Adrenal gland (tissue), 12 donors: ENCODE measurements around the gene ITM2A. TPM values are rescaled to one million over a fixed set of nuclear protein-coding genes. Genes with fewer than 3 reads are reported as not detected.
A peak's percentile ranks its signal among the peaks of the same experiment; 100 is the strongest.

ENCODE experiments used
- DNase-seq, 7 donors: peaks; one replicate each; pipeline ENCODE4 v3.0.0-alpha.2; 2019 to 2020
- H3K27ac ChIP-seq, 5 donors: fragments of 200-600 bp; sonication (generic) in 4 of 5; 1 replicate in 3 of 5; 2 replicates in 2 of 5; pipeline versions ENCODE4 v1.5.1 to v1.8.0; 2016 to 2020; ENCODE audit warnings: mild to moderate bottlenecking in 1 of 5
- H3K27me3 ChIP-seq: fragments of 200-600 bp; 2 replicates; pipeline ENCODE4 v1.8.0; 2021
- H3K36me3 ChIP-seq, 2 donors: fragments of 200-600 bp; replicated peaks in 1 of 2; 1 replicate in 1 of 2; 2 replicates in 1 of 2; pipeline versions ENCODE4 v1.5.1 to v1.8.0; 2018 to 2022
- H3K4me1 ChIP-seq, 2 donors: fragments of 200-600 bp; replicated peaks in 1 of 2; 1 replicate in 1 of 2; 2 replicates in 1 of 2; pipeline versions ENCODE4 v1.5.1 to v1.8.0; 2018 to 2021
- H3K4me3 ChIP-seq, 4 donors: fragments of 200-600 bp; sonication (generic) in 3 of 4; one replicate each; pipeline ENCODE4 v1.5.1; 2016 to 2018
- H3K9me3 ChIP-seq, 3 donors: fragments of 200-600 bp; sonication (generic) in 1 of 3; replicated peaks in 1 of 3; 1 replicate in 2 of 3; 2 replicates in 1 of 3; pipeline versions ENCODE4 v1.5.1 to v1.8.0; 2016 to 2021
- CTCF ChIP-seq, 6 experiments: fragments of 450-650 bp in 4 of 6; fragments of 200-600 bp in 2 of 6; sonication (generic) in 1 of 6; IDR thresholded peaks; 1 replicate in 5 of 6; 2 replicates in 1 of 6; pipeline versions ENCODE4 v1.5.1 to v1.8.0; 2016 to 2021; ENCODE audit warnings: antibody characterized with exemption in 6 of 6, mild to moderate bottlenecking in 2 of 6, moderate library complexity in 1 of 6
- POLR2A ChIP-seq, 2 donors: fragments of 450-650 bp; IDR thresholded peaks; one replicate each; pipeline ENCODE4 v1.6.1; 2017; ENCODE audit warnings: antibody characterized with exemption in 2 of 2, mild to moderate bottlenecking in 2 of 2, moderate library complexity in 1 of 2
- WGBS, 4 donors: extraction: QIAGEN DNeasy Blood & Tissue Kit in 2 of 4; methylation state at CpG; one replicate each; pipeline versions ENCODE4 v1.1.5 to v1.1.7; 2013 to 2017; 5-methylcytosine and 5-hydroxymethylcytosine counted together
- intact Hi-C, 2 donors: fragments of 100-400 bp; cut with DNase I; formaldehyde crosslinking; loops; one replicate each; pipeline versions ENCODE4 v1.14.1 to v1.15.0; 2022 to 2023
- polyA plus RNA-seq, 3 donors: library from polyadenylated mRNA; stranded (reverse); fragments of 200-250 nt in 2 of 3; fragments of 350-450 nt in 1 of 3; fragmentation: Illumina TruSeq in 1 of 3; extraction: RNeasy Lipid Tissue Mini Kit (QIAGEN cat#74804) in 1 of 3; gene quantifications; one replicate each; pipeline ENCODE4 v1.2.3, GENCODE V29; 2013 to 2014
- total RNA-seq, 9 donors: library from RNA; depleted of rRNA in 4 of 9; stranded (reverse); fragments of >200 nt in 4 of 9; fragments of 120-200 nt in 1 of 9; fragmentation: NEBNext Ultra II Directional in 1 of 9; extraction: Animal tissue kit (Norgen Biotek cat#: 25700) in 1 of 9; gene quantifications; one replicate each; pipeline versions ENCODE4 v1.1.0 to v1.2.4, GENCODE V29; 2013 to 2023
- donor health status: healthy with polysubstance abuse.
- donor health status: Bipolar disorder and iron deficiency.
- donor health status: DM: yes; HTN: yes; CAD: no.
- donor health status: DM: no; HTN: no; CAD: no.
- donor health status: DM: no; HTN: no; CAD: no.
- donor health status: DM: yes; HTN: yes; CAD: no.

Gene ITM2A
- total and polyA plus RNA-seq, 12 donors: 5.7 to 23.1 (median 11.8) TPM

GRCh38 chrX:79368441-79368840, 1.3 kb upstream of the ITM2A start:
- Histone ChIP-seq H3K36me3 (no peaks in the 10 kb centered on the region), H3K27ac (no peak overlapping the region), H3K4me3 (no peak overlapping the region), H3K9me3 (no peaks in the 10 kb centered on the region), H3K27me3 (peaks cover 26% of the 10 kb centered on the region), H3K4me1 (no peaks in the 10 kb centered on the region)
- no peak for DNase-seq
- intact Hi-C loops: no loop called here
- no peak for TF ChIP-seq CTCF (IDR thresholded peaks at IDR 0.05)
- no peak for TF ChIP-seq POLR2A (IDR thresholded peaks at IDR 0.05)
- 67 to 81% (median 70%) methylated on average over 6 of the region's 6 CpGs for WGBS, 4 donors

DNA sequence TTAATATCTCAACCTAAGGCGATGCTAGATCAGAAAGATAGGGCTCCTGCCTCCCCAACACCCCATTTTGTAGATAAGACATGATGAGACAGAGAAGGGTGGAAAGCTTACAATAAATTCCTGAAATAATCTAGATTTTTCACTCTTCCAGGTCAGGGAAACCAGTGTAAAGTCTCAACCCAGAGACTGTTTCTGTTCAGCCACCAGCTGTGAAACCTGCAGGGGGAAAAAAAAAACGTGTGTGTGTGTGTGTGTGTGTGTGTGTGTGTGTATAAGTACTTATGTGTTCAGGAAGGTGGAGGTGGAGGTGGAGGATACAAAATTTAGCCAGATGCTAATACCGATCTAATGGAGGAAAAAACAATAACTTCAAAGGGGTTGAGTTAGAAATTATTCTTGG, 773 bp upstream of the ITM2A start:
- H3K9me3 ChIP-seq: no peaks in the 10 kb centered on the region
- 34 to 50% (median 40%) methylated on average over 3 of the region's 3 CpGs for WGBS, 4 donors
- no peak overlapping the region for H3K27ac ChIP-seq
- no peak overlapping the region for H3K4me3 ChIP-seq
- intact Hi-C loops: no loop called here
- no peak for DNase-seq
- no peak for TF ChIP-seq CTCF (IDR thresholded peaks at IDR 0.05)
- no peak for TF ChIP-seq POLR2A (IDR thresholded peaks at IDR 0.05)
- no peaks in the 10 kb centered on the region for H3K4me1 ChIP-seq
- H3K27me3 ChIP-seq: peaks cover 26% of the 10 kb centered on the region
- H3K36me3 ChIP-seq: no peaks in the 10 kb centered on the region

DNA sequence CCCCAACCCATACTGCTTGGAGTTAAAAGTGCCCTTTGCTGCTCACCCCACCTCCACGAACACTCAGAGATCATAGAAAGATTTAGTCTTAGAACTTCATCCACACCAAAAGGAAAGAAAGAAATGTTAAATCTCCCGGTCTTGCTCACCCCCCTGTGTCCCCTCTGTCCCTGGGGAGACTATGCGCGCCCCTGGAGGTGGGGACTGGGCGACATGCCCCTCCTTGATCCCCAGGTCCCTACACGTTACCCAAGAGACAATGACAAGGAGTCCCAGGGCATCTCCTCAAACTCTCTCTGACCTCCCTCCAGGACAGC, 620 bp downstream of the ITM2A start:
- H3K27ac ChIP-seq: no peak overlapping the region
- peaks cover 26% of the 10 kb centered on the region for H3K27me3 ChIP-seq
- no peaks in the 10 kb centered on the region for H3K4me1 ChIP-seq
- H3K36me3 ChIP-seq: no peaks in the 10 kb centered on the region
- no peaks in the 10 kb centered on the region for H3K9me3 ChIP-seq
- TF ChIP-seq POLR2A (IDR thresholded peaks at IDR 0.05): no peak
- intact Hi-C loops: no loop called here
- DNase-seq: no peak
- 0 to 35% (median 10%) methylated on average over 1 to 6 of the region's 6 CpGs for WGBS, 4 donors
- H3K4me3 ChIP-seq: peak overlapping the region in 1 of 4 donors; percentile 39

DNA sequence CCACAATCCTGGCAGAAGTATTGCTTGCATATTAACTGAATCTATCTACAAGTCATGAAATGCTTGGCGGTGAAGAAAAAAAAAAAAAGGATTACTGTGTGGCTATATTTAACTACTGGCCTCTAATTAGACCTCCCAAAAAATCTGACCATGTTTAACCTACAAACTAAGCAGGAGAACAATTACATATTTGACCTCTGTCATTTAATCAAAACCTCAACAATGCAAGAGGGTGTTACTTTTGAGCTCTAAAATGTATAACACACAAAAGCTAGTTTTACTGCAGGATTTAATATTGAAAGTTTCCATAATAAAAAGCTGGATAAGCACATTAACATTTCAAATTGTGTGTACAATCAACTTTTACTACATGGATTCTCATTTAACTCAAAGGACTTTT, 1.5 kb downstream of the ITM2A start:
- Histone ChIP-seq H3K36me3 (no peaks in the 10 kb centered on the region), H3K27me3 (peaks cover 26% of the 10 kb centered on the region), H3K27ac (no peak overlapping the region), H3K4me3 (no peak overlapping the region), H3K9me3 (no peaks in the 10 kb centered on the region), H3K4me1 (no peaks in the 10 kb centered on the region)
- TF ChIP-seq CTCF (IDR thresholded peaks at IDR 0.05) (no peak), POLR2A (IDR thresholded peaks at IDR 0.05) (no peak)
- 30 to 66% (median 51%) methylated on average over 1 of the region's 1 CpG for WGBS, 4 donors
- no peak for DNase-seq
- intact Hi-C loops: no loop called here

- TF ChIP-seq POLR2A (IDR thresholded peaks at IDR 0.05): no peak
- TF ChIP-seq CTCF (IDR thresholded peaks at IDR 0.05): no peak
Measured at GRCh38 chrX:79364306-79364705, 2.8 kb downstream of the ITM2A start.

More at GRCh38 chrX:79364306-79364705, 2.8 kb downstream of the ITM2A start:
- 46 to 52% (median 48%) methylated on average over 5 of the region's 5 CpGs for WGBS, 4 donors
- Histone ChIP-seq H3K4me3 (no peak overlapping the region), H3K4me1 (no peaks in the 10 kb centered on the region), H3K27ac (no peak overlapping the region), H3K27me3 (peaks cover 22% of the 10 kb centered on the region), H3K36me3 (no peaks in the 10 kb centered on the region), H3K9me3 (no peaks in the 10 kb centered on the region)
- intact Hi-C loops: no loop called here
- no peak for DNase-seq
